Vagina (tissue), 2 donors: Measurements from ENCODE around the gene WDR26.

Experiments
- CTCF ChIP-seq, 3 experiments: fragments of 450-650 bp in 2 of 3; fragments of 200-600 bp in 1 of 3; sonication (generic) in 1 of 3; IDR thresholded peaks; one replicate each; pipeline ENCODE4 v1.5.1; 2017 to 2019; ENCODE audit warnings: antibody characterized with exemption in 3 of 3, mild to moderate bottlenecking in 2 of 3, moderate library complexity in 2 of 3
- POLR2A ChIP-seq, 2 donors: fragments of 450-650 bp; IDR thresholded peaks; one replicate each; pipeline ENCODE4 v1.6.1; 2017; ENCODE audit warnings: antibody characterized with exemption in 2 of 2, mild to moderate bottlenecking in 2 of 2, moderate library complexity in 2 of 2
- POLR2AphosphoS5 ChIP-seq, 2 donors: sonication (generic); formaldehyde crosslinking; IDR thresholded peaks; one replicate each; pipeline ENCODE4 v1.9.0; 2017; ENCODE audit warnings: antibody characterized with exemption in 2 of 2, mild to moderate bottlenecking in 2 of 2, low read depth in 1 of 2; ENCODE audit not compliant: insufficient read depth in 1 of 2

- TF ChIP-seq CTCF (IDR thresholded peaks at IDR 0.05) (no peak), POLR2AphosphoS5 (IDR thresholded peaks at IDR 0.05; ENCODE audit: insufficient read depth in 1 of 2, low read depth in 1 of 2) (no peak), POLR2A (IDR thresholded peaks at IDR 0.05) (no peak)
Observed at GRCh38 chr1:224375059-224375458, 59.5 kb downstream of the WDR26 start.
